Neural cell (in vitro differentiated cells): Measurements from ENCODE around the gene LCE1B. TPM values are rescaled to one million over a fixed set of nuclear protein-coding genes. Genes with fewer than 3 reads are reported as not detected.

Experiments
- H2AFZ ChIP-seq: fragments of 200-600, 300-800 bp; sonication (generic), shearing (Covaris generic); 2 replicates; pipeline ENCODE4 v1.6.0; 2014; ENCODE audit warnings: low read depth, mild to moderate bottlenecking, antibody characterized with exemption, low read length, moderate library complexity
- H3F3A ChIP-seq: fragments of 200-600 bp; shearing (Covaris generic); 2 replicates; pipeline ENCODE4 v1.6.1; 2016; ENCODE audit warnings: mild to moderate bottlenecking, moderate library complexity, mixed read lengths, antibody characterized with exemption, low read length; ENCODE audit not compliant: insufficient read depth, poor library complexity, severe bottlenecking
- H3K27ac ChIP-seq: fragments of 200-600, 300-800 bp; sonication (generic), shearing (Covaris generic); 2 replicates; pipeline ENCODE4 v1.5.1; 2014; ENCODE audit warnings: mild to moderate bottlenecking, low read length, moderate library complexity
- H3K27me3 ChIP-seq: fragments of 300-800, 200-600 bp; sonication (generic), shearing (Covaris generic); 2 replicates; pipeline ENCODE4 v1.6.0; 2014; ENCODE audit warnings: mild to moderate bottlenecking, low read depth, low read length, moderate library complexity; ENCODE audit not compliant: insufficient read depth
- H3K36me3 ChIP-seq: fragments of 300-800, 200-600 bp; sonication (generic), shearing (Covaris generic); 2 replicates; pipeline ENCODE4 v1.5.1; 2014; ENCODE audit warnings: mild to moderate bottlenecking, antibody characterized with exemption, low read length, moderate library complexity; ENCODE audit not compliant: insufficient read depth
- H3K4me2 ChIP-seq: fragments of 300-800, 200-600 bp; sonication (generic), shearing (Covaris generic); 2 replicates; pipeline ENCODE4 v1.6.0; 2014; ENCODE audit warnings: mild to moderate bottlenecking, low read length
- H3K4me3 ChIP-seq: fragments of 300-800, 200-600 bp; sonication (generic), shearing (Covaris generic); 2 replicates; pipeline ENCODE4 v1.5.1; 2014; ENCODE audit warnings: mild to moderate bottlenecking, low read length, moderate library complexity
- H3K79me2 ChIP-seq: fragments of 200-600 bp; shearing (Covaris generic); replicated peaks from 2 replicates; pipeline ENCODE4 v1.6.0; 2014; ENCODE audit warnings: mild to moderate bottlenecking, low read length, moderate library complexity; ENCODE audit not compliant: insufficient read depth
- H3K9ac ChIP-seq: fragments of 300-800, 200-600 bp; sonication (generic), shearing (Covaris generic); 2 replicates; pipeline ENCODE4 v1.6.1; 2016; ENCODE audit warnings: mild to moderate bottlenecking, low read length, mixed read lengths
- H3K9me2 ChIP-seq: fragments of 200-600 bp; shearing (Covaris generic); 2 replicates; pipeline ENCODE4 v1.6.1; 2016; ENCODE audit warnings: mild to moderate bottlenecking, low read length, mixed read lengths; ENCODE audit not compliant: insufficient read depth
- H3K9me3 ChIP-seq: fragments of 200-600, 300-800 bp; sonication (generic), shearing (Covaris generic); 2 replicates; pipeline ENCODE4 v1.6.1; 2016; ENCODE audit warnings: mild to moderate bottlenecking, mixed run types, low read length, moderate library complexity, mixed read lengths
- H4K20me1 ChIP-seq: fragments of 200-600 bp; shearing (Covaris generic); 2 replicates; pipeline ENCODE4 v1.6.1; 2016; ENCODE audit warnings: mild to moderate bottlenecking, mixed run types; ENCODE audit not compliant: insufficient read depth
- EP300 ChIP-seq: fragments of 450-650 bp; conservative IDR thresholded peaks from 2 replicates; pipeline ENCODE4 v1.6.1; 2014; ENCODE audit warnings: antibody characterized with exemption, mild to moderate bottlenecking, moderate library complexity; ENCODE audit not compliant: poor library complexity, severe bottlenecking
- EZH2 ChIP-seq: fragments of 200-600, 300-800 bp; shearing (Covaris generic), sonication (generic); IDR thresholded peaks from 2 replicates; pipeline ENCODE4 v1.6.1; 2014; ENCODE audit warnings: antibody characterized with exemption, low read length, borderline replicate concordance, mild to moderate bottlenecking; ENCODE audit not compliant: insufficient read depth, poor library complexity, severe bottlenecking
- MXI1 ChIP-seq: fragments of 450-650 bp; conservative IDR thresholded peaks from 2 replicates; pipeline ENCODE4 v1.6.1; 2014; ENCODE audit warnings: antibody characterized with exemption, mild to moderate bottlenecking; ENCODE audit not compliant: poor library complexity, severe bottlenecking
- POLR2AphosphoS5 ChIP-seq: IDR thresholded peaks from 2 replicates; pipeline ENCODE4 v1.6.1; 2012
- RAD21 ChIP-seq: fragments of 450-650 bp; conservative IDR thresholded peaks from 2 replicates; pipeline ENCODE4 v1.6.1; 2014; ENCODE audit warnings: antibody characterized with exemption, mild to moderate bottlenecking, moderate library complexity
- SMC3 ChIP-seq: fragments of 450-650 bp; conservative IDR thresholded peaks from 2 replicates; pipeline ENCODE4 v1.6.1; 2014; ENCODE audit warnings: antibody characterized with exemption, mild to moderate bottlenecking, moderate library complexity; ENCODE audit not compliant: poor library complexity
- TAF1 ChIP-seq: IDR thresholded peaks from 2 replicates; pipeline ENCODE4 v1.6.1; 2012; ENCODE audit warnings: low read depth
- polyA plus RNA-seq: library from polyadenylated mRNA; depleted of rRNA; stranded (reverse); fragments of >200 nt; gene quantifications from 2 replicates; pipeline ENCODE4 v1.2.3, GENCODE V29; 2014
- TF ChIP-seq, protein P1 (sequence below): IDR thresholded peaks from 2 replicates; pipeline ENCODE4 v1.6.1; 2012; ENCODE audit warnings: borderline replicate concordance
- TF ChIP-seq, protein P2 (sequence below): fragments of 450-650 bp; IDR thresholded peaks from 2 replicates; pipeline ENCODE4 v1.5.1; 2014; ENCODE audit warnings: antibody characterized with exemption, mild to moderate bottlenecking, moderate library complexity; ENCODE audit not compliant: poor library complexity, severe bottlenecking

The LCE1B gene
- polyA plus RNA-seq, 1 donor from 2014 or later: not detected

DNA sequence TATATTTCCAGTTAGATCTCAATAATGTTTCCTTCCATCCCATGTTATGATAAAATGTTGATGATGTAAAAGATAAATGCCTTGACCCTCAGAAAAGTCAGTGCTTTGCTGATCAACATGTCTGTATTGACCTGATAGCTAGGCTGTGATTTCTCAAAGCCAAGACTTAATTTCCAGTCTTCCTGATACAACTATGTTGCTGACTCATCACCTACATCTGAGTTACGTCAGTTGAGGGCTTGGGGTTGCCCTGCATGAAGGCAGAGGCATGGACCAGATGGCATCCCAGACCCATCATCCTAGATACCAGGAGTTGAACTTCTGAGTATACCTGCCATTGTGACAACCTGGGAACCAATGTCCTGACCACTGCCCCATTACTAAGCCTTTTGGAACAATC is 10.4 kb upstream of the LCE1B start:
- Histone ChIP-seq H3K27me3 (no peaks in the 10 kb centered on the region), H3K9me3 (peaks cover 5% of the 10 kb centered on the region), H3K4me2 (no peak overlapping the region), H4K20me1 (no peaks in the 10 kb centered on the region), H2AFZ (no peak overlapping the region), H3K9me2 (no peaks in the 10 kb centered on the region), H3K27ac (no peak overlapping the region), H3K4me3 (no peak overlapping the region), H3K9ac (no peak overlapping the region), H3F3A (no peaks in the 10 kb centered on the region), H3K79me2 (no peaks in the 10 kb centered on the region), H3K36me3 (no peaks in the 10 kb centered on the region)
- TF ChIP-seq RAD21 (no peak), EZH2 (no peak), SMC3 (no peak), EP300 (no peak), TAF1 (no peak), POLR2AphosphoS5 (no peak), MXI1 (no peak)
- TF ChIP-seq, protein P1, sequence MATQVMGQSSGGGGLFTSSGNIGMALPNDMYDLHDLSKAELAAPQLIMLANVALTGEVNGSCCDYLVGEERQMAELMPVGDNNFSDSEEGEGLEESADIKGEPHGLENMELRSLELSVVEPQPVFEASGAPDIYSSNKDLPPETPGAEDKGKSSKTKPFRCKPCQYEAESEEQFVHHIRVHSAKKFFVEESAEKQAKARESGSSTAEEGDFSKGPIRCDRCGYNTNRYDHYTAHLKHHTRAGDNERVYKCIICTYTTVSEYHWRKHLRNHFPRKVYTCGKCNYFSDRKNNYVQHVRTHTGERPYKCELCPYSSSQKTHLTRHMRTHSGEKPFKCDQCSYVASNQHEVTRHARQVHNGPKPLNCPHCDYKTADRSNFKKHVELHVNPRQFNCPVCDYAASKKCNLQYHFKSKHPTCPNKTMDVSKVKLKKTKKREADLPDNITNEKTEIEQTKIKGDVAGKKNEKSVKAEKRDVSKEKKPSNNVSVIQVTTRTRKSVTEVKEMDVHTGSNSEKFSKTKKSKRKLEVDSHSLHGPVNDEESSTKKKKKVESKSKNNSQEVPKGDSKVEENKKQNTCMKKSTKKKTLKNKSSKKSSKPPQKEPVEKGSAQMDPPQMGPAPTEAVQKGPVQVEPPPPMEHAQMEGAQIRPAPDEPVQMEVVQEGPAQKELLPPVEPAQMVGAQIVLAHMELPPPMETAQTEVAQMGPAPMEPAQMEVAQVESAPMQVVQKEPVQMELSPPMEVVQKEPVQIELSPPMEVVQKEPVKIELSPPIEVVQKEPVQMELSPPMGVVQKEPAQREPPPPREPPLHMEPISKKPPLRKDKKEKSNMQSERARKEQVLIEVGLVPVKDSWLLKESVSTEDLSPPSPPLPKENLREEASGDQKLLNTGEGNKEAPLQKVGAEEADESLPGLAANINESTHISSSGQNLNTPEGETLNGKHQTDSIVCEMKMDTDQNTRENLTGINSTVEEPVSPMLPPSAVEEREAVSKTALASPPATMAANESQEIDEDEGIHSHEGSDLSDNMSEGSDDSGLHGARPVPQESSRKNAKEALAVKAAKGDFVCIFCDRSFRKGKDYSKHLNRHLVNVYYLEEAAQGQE: no peak
- TF ChIP-seq, protein P2, sequence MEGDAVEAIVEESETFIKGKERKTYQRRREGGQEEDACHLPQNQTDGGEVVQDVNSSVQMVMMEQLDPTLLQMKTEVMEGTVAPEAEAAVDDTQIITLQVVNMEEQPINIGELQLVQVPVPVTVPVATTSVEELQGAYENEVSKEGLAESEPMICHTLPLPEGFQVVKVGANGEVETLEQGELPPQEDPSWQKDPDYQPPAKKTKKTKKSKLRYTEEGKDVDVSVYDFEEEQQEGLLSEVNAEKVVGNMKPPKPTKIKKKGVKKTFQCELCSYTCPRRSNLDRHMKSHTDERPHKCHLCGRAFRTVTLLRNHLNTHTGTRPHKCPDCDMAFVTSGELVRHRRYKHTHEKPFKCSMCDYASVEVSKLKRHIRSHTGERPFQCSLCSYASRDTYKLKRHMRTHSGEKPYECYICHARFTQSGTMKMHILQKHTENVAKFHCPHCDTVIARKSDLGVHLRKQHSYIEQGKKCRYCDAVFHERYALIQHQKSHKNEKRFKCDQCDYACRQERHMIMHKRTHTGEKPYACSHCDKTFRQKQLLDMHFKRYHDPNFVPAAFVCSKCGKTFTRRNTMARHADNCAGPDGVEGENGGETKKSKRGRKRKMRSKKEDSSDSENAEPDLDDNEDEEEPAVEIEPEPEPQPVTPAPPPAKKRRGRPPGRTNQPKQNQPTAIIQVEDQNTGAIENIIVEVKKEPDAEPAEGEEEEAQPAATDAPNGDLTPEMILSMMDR: no peak

DNA sequence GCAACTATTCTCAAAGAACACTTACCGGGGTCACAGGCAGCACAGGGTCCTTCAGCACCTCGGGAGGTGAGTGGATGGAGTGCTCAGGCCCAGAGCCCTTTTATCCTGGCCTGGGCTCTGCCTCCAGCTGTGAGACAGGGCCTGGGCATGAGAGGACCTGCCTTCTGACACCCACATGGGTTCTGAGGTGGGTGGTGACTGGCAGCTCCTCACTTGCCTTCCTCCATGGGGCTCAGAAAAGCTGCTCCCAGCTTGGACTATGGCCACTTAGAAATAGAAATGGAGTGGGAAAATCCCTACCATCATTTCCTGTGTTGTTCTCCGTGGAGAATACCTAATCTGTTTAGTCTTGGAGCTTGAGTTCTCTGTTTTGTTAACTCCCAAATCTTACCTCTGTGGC is 5.2 kb upstream of the LCE1B start, which contains the start of gene LCE1C:
Gene LCE1C, minus strand, starts transcription at position 76 of the 400 bp plus-strand sequence. CDS start 1,173 bp downstream, outside the sequence.
- Histone ChIP-seq H4K20me1 (no peaks in the 10 kb centered on the region), H3F3A (no peaks in the 10 kb centered on the region), H2AFZ (no peak within 1 kb of the TSS), H3K4me2 (no peak within 1 kb of the TSS), H3K27me3 (no peaks in the 10 kb centered on the region), H3K9me2 (no peaks in the 10 kb centered on the region), H3K79me2 (no peaks in the 10 kb centered on the region), H3K36me3 (no peaks in the 10 kb centered on the region), H3K9ac (no peak within 1 kb of the TSS), H3K9me3 (peaks cover under 1% of the 10 kb centered on the region), H3K27ac (no peak within 1 kb of the TSS), H3K4me3 (no peak within 1 kb of the TSS)
- TF ChIP-seq MXI1: no peak
- TF ChIP-seq EP300: no peak
- TF ChIP-seq POLR2AphosphoS5: no peak
- TF ChIP-seq, protein P1: no peak
- TF ChIP-seq, protein P2: no peak
- no peak for TF ChIP-seq EZH2
- TF ChIP-seq SMC3: no peak
- TF ChIP-seq RAD21: no peak
- TF ChIP-seq TAF1: no peak
